ENCODE results near the gene LPP. TPM values are rescaled to one million over a fixed set of nuclear protein-coding genes. Genes with fewer than 3 reads are reported as not detected.
"Not testable (repeated sequence)": the region's sequence is repeated elsewhere in the genome, so short reads cannot be mapped to it uniquely, and the experiment has no call there.

LPP gene
- total RNA-seq, 3 donors from 2014 or later (not counting 1 experiment from before 2014, with no cell fraction given): 137 to 163 (median 149) TPM

GRCh38 chr3:188701485-188701969, 547.6 kb downstream of the LPP start:
- H3K27ac ChIP-seq (ENCODE audit: low read length): no peak overlapping the region
- ATAC-seq: peak; percentile 36 to 73 (median 49)
- H3K36me3 Mint-ChIP-seq: no peaks in the 10 kb centered on the region

GRCh38 chr3:188702028-188702427, 548.1 kb downstream of the LPP start:
- H3K36me3 ChIP-seq (ENCODE audit: control insufficient read depth, insufficient read depth, low read length); intact Hi-C loops (cut with micrococcal nuclease); H3K27me3 Mint-ChIP-seq (ENCODE audit: low read depth in 2 of 2); H3K4me1 ChIP-seq (ENCODE audit: control insufficient read depth, insufficient read depth, low read length); H3K4me3 Mint-ChIP-seq; H3K9me3 Mint-ChIP-seq; DNase-seq; H3K36me3 Mint-ChIP-seq; H3K27me3 ChIP-seq (ENCODE audit: control insufficient read depth, insufficient read depth, low read length); ATAC-seq; H3K9me3 ChIP-seq (ENCODE audit: control insufficient read depth, insufficient read depth, low read length); H3K27ac ChIP-seq (ENCODE audit: low read length); H3K27ac Mint-ChIP-seq; H3K4me3 ChIP-seq (ENCODE audit: low read length): not testable (repeated sequence)
- peaks cover 17 to 30% of the 10 kb centered on the region in 2 donors for H3K4me1 Mint-ChIP-seq
- WGBS (ENCODE audit: insufficient coverage): 94% methylated on average over 10 of the region's 10 CpGs

More at GRCh38 chr3:188701485-188701969, 547.6 kb downstream of the LPP start:
- 57% methylated on average over 3 of the region's 4 CpGs for whole genome bisulfite sequencing (ENCODE audit: insufficient coverage)
- Mint-ChIP-seq H3K9me3 (no peaks in the 10 kb centered on the region), H3K27ac (peak overlapping the region in 1 of 2 donors; percentile 16), H3K27me3 (ENCODE audit: low read depth in 2 of 2) (no peaks in the 10 kb centered on the region), H3K4me1 (peaks cover 17 to 30% of the 10 kb centered on the region in 2 donors), H3K4me3 (no peak overlapping the region)
- intact Hi-C loops (cut with micrococcal nuclease): no loop called here
- H3K9me3 ChIP-seq (ENCODE audit: control insufficient read depth, insufficient read depth, low read length): no peaks in the 10 kb centered on the region
- no peaks in the 10 kb centered on the region for H3K36me3 ChIP-seq (ENCODE audit: control insufficient read depth, insufficient read depth, low read length)
- H3K4me3 ChIP-seq (ENCODE audit: low read length): no peak overlapping the region
- no peaks in the 10 kb centered on the region for H3K27me3 ChIP-seq (ENCODE audit: control insufficient read depth, insufficient read depth, low read length)
- no peak for DNase-seq
- TF ChIP-seq CTCF (IDR thresholded peaks at IDR 0.05): no peak
- peaks cover 3% of the 10 kb centered on the region for H3K4me1 ChIP-seq (ENCODE audit: control insufficient read depth, insufficient read depth, low read length)

GRCh38 chr3:188706176-188706575, 552.2 kb downstream of the LPP start:
- ATAC-seq: no peak
- Mint-ChIP-seq H3K4me3 (no peak overlapping the region), H3K4me1 (peaks cover 20 to 26% of the 10 kb centered on the region in 2 donors), H3K27me3 (ENCODE audit: low read depth in 2 of 2) (no peaks in the 10 kb centered on the region), H3K27ac (no peak overlapping the region), H3K36me3 (no peaks in the 10 kb centered on the region), H3K9me3 (no peaks in the 10 kb centered on the region)
- Histone ChIP-seq H3K36me3 (ENCODE audit: control insufficient read depth, insufficient read depth, low read length) (peaks cover 2% of the 10 kb centered on the region), H3K4me1 (ENCODE audit: control insufficient read depth, insufficient read depth, low read length) (peaks cover 9% of the 10 kb centered on the region), H3K9me3 (ENCODE audit: control insufficient read depth, insufficient read depth, low read length) (no peaks in the 10 kb centered on the region), H3K27ac (ENCODE audit: low read length) (no peak overlapping the region), H3K4me3 (ENCODE audit: low read length) (no peak overlapping the region), H3K27me3 (ENCODE audit: control insufficient read depth, insufficient read depth, low read length) (no peaks in the 10 kb centered on the region)
- 100% methylated on average over 1 of the region's 1 CpG for WGBS (ENCODE audit: insufficient coverage)
- DNase-seq: no peak
- intact Hi-C loops (cut with micrococcal nuclease): no loop called here
- TF ChIP-seq CTCF (IDR thresholded peaks at IDR 0.05): no peak

- Mint-ChIP-seq H3K36me3 (no peaks in the 10 kb centered on the region), H3K4me3 (no peak overlapping the region), H3K27ac (no peak overlapping the region), H3K4me1 (peaks cover 18 to 21% of the 10 kb centered on the region in 2 donors), H3K9me3 (no peaks in the 10 kb centered on the region), H3K27me3 (ENCODE audit: low read depth in 2 of 2) (no peaks in the 10 kb centered on the region)
- Histone ChIP-seq H3K4me1 (ENCODE audit: control insufficient read depth, insufficient read depth, low read length) (peaks cover 6% of the 10 kb centered on the region), H3K9me3 (ENCODE audit: control insufficient read depth, insufficient read depth, low read length) (no peaks in the 10 kb centered on the region), H3K4me3 (ENCODE audit: low read length) (no peak overlapping the region), H3K36me3 (ENCODE audit: control insufficient read depth, insufficient read depth, low read length) (peaks cover 2% of the 10 kb centered on the region), H3K27me3 (ENCODE audit: control insufficient read depth, insufficient read depth, low read length) (no peaks in the 10 kb centered on the region), H3K27ac (ENCODE audit: low read length) (no peak overlapping the region)
- TF ChIP-seq CTCF (IDR thresholded peaks at IDR 0.05): no peak
- intact Hi-C loops (cut with micrococcal nuclease): no loop called here
- ATAC-seq: no peak
- DNase-seq: no peak
- no CpG with 5 or more reads among the region's 1 CpG for WGBS (ENCODE audit: insufficient coverage)
Measured at GRCh38 chr3:188706599-188706998, 552.6 kb downstream of the LPP start.
